Trophoblast cell (in vitro differentiated cells and primary cell): ENCODE data around the gene ZNF554. TPM values are rescaled to one million over a fixed set of nuclear protein-coding genes. Genes with fewer than 3 reads are reported as not detected.

Source experiments
- DNase-seq, 2 donors: peaks; one replicate each; pipeline ENCODE4 v3.0.0-alpha.2; 2016
- H2AFZ ChIP-seq: 2 replicates; pipeline ENCODE4 v1.6.1; 2013; ENCODE audit warnings: low read length, moderate library complexity, mild to moderate bottlenecking; ENCODE audit not compliant: insufficient read depth, poor library complexity
- H2AK5ac ChIP-seq: 2 replicates; pipeline ENCODE4 v1.6.1; 2013; ENCODE audit warnings: mild to moderate bottlenecking, low read length
- H2BK120ac ChIP-seq: 2 replicates; pipeline ENCODE4 v1.6.1; 2013; ENCODE audit warnings: low read length, mild to moderate bottlenecking, moderate library complexity; ENCODE audit not compliant: insufficient read depth, poor library complexity
- H2BK12ac ChIP-seq: 2 replicates; pipeline ENCODE4 v1.6.1; 2013; ENCODE audit warnings: mild to moderate bottlenecking, low read length, moderate library complexity
- H2BK5ac ChIP-seq: 2 replicates; pipeline ENCODE4 v1.6.1; 2013; ENCODE audit warnings: low read length, low read depth, moderate library complexity, mild to moderate bottlenecking; ENCODE audit not compliant: poor library complexity
- H3K14ac ChIP-seq: 2 replicates; pipeline ENCODE4 v1.6.1; 2013; ENCODE audit warnings: mild to moderate bottlenecking, low read length
- H3K18ac ChIP-seq: 2 replicates; pipeline ENCODE4 v1.6.1; 2013; ENCODE audit warnings: mild to moderate bottlenecking, low read length
- H3K23ac ChIP-seq: 2 replicates; pipeline ENCODE4 v1.6.1; 2013; ENCODE audit warnings: low read length
- H3K27ac ChIP-seq: 2 replicates; pipeline ENCODE4 v1.5.1; 2013; ENCODE audit warnings: low read depth, mild to moderate bottlenecking, inconsistent platforms, low read length, moderate library complexity
- H3K27me3 ChIP-seq: 2 replicates; pipeline ENCODE4 v1.6.1; 2013; ENCODE audit warnings: inconsistent platforms, mild to moderate bottlenecking, low read length, moderate library complexity; ENCODE audit not compliant: insufficient read depth
- H3K36me3 ChIP-seq, 2 experiments: 1 replicate in 1 of 2; 2 replicates in 1 of 2; pipeline ENCODE4 v1.6.1; 2013; ENCODE audit warnings: low read length in 2 of 2, mild to moderate bottlenecking in 2 of 2, moderate library complexity in 1 of 2; ENCODE audit not compliant: insufficient read depth in 2 of 2, control insufficient read depth in 1 of 2
- H3K4ac ChIP-seq: 2 replicates; pipeline ENCODE4 v1.6.1; 2013; ENCODE audit warnings: low read depth, mild to moderate bottlenecking, low read length, moderate library complexity
- H3K4me1 ChIP-seq, 2 experiments: 1 replicate in 1 of 2; 2 replicates in 1 of 2; pipeline ENCODE4 v1.6.1; 2013; ENCODE audit warnings: low read length in 2 of 2, mild to moderate bottlenecking in 2 of 2, moderate library complexity in 1 of 2; ENCODE audit not compliant: insufficient read depth in 2 of 2, control insufficient read depth in 1 of 2
- H3K4me2 ChIP-seq: 2 replicates; pipeline ENCODE4 v1.6.1; 2013; ENCODE audit warnings: inconsistent platforms, mild to moderate bottlenecking, low read length, moderate library complexity
- H3K4me3 ChIP-seq: 2 replicates; pipeline ENCODE4 v1.5.1; 2013; ENCODE audit warnings: mild to moderate bottlenecking, low read depth, low read length, inconsistent platforms
- H3K79me1 ChIP-seq: one replicate; pipeline ENCODE4 v1.6.1; 2013; ENCODE audit warnings: low read length
- H3K79me2 ChIP-seq: 2 replicates; pipeline ENCODE4 v1.6.1; 2013; ENCODE audit warnings: low read length, mild to moderate bottlenecking; ENCODE audit not compliant: control insufficient read depth, insufficient read depth, poor library complexity
- H3K9ac ChIP-seq: 2 replicates; pipeline ENCODE4 v1.6.1; 2013; ENCODE audit warnings: mild to moderate bottlenecking, low read length
- H3K9me3 ChIP-seq: 2 replicates; pipeline ENCODE4 v1.6.1; 2013; ENCODE audit warnings: low read depth, mild to moderate bottlenecking, control low read depth, inconsistent platforms, low read length; ENCODE audit not compliant: insufficient read depth
- H4K12ac ChIP-seq: 2 replicates; pipeline ENCODE4 v1.6.1; 2013; ENCODE audit warnings: low read depth, mild to moderate bottlenecking, low read length, moderate library complexity
- H4K8ac ChIP-seq: 2 replicates; pipeline ENCODE4 v1.6.1; 2013; ENCODE audit warnings: low read depth, mild to moderate bottlenecking, low read length, moderate library complexity
- H4K91ac ChIP-seq: one replicate; pipeline ENCODE4 v1.6.1; 2013; ENCODE audit warnings: low read depth, mild to moderate bottlenecking, low read length, moderate library complexity
- WGBS: extraction: QIAGEN DNeasy Blood & Tissue Kit; methylation state at CpG from one replicate; pipeline ENCODE4 v1.1.7; 2013; ENCODE audit warnings: missing lambda C conversion rate; ENCODE audit not compliant: insufficient read length, insufficient coverage; ENCODE audit errors: extremely low coverage; 5-methylcytosine and 5-hydroxymethylcytosine counted together
- polyA plus RNA-seq: library from polyadenylated mRNA; stranded (reverse); fragments of 200-250 nt; gene quantifications from 2 replicates; pipeline ENCODE4 v1.2.3, GENCODE V29; 2013

The ZNF554 gene
- polyA plus RNA-seq, result 4.9 and 5.0 TPM in 2 replicates

DNA sequence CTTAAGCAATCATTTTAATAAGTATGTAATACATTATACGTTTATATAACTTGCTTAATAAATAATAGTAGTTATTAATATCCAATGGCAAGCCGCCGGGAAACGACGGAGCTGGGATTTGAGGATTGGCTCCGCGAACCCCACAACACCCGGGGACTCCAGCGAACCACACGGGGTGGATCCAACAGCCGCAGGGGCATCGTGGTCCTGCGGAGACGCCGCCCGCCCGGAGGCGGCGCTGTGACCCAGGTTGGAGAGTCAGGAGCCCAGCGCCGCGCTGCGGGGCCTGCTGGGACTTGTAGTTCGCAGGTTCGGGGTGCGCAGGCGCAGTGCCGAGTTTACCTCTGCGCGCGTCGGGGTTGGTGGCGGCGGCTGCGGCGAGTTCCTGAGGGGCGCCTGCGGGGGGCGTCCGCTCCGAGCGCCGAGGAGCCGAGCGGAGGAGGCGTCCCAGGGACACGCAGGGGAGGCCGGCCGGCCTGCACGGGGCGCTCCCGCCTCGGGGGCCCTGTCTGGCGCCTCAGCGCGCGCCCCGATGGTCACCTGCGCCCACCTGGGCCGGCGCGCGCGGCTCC, at the start of gene ZNF554:
TSS of gene ZNF554 (plus strand) at position 329 of the 572 bp plus-strand sequence. CDS start at position 533, 204 bp downstream.
- peak within 1 kb of the TSS; percentile 29 for H2BK5ac ChIP-seq
- H4K8ac ChIP-seq, result peak within 1 kb of the TSS; percentile 82
- peak within 1 kb of the TSS; percentile 88 for H4K91ac ChIP-seq
- peaks cover 7% of the 10 kb centered on the region for H3K79me2 ChIP-seq
- H3K36me3 ChIP-seq, result peaks cover 19 to 22% of the 10 kb centered on the region in 2 experiments
- H2AK5ac ChIP-seq, result peak within 1 kb of the TSS; percentile 70
- H3K4me1 ChIP-seq, result peaks cover 4% of the 10 kb centered on the region in 2 experiments
- no CpG with 5 or more reads among the region's 64 CpGs for WGBS
- no peak within 1 kb of the TSS for H3K23ac ChIP-seq
- H3K14ac ChIP-seq, result peak within 1 kb of the TSS; percentile 80
- no peak within 1 kb of the TSS for H3K27ac ChIP-seq
- peaks cover 3% of the 10 kb centered on the region for H3K9me3 ChIP-seq
- peak within 1 kb of the TSS; percentile 82 for H4K12ac ChIP-seq
- H2BK12ac ChIP-seq, result peak within 1 kb of the TSS; percentile 34
- DNase-seq, result peak; percentile 96 to 99
- H3K79me1 ChIP-seq, result peaks cover 20% of the 10 kb centered on the region
- peak within 1 kb of the TSS; percentile 13 for H3K4ac ChIP-seq
- H3K27me3 ChIP-seq, result no peaks in the 10 kb centered on the region
- H3K18ac ChIP-seq, result peak within 1 kb of the TSS; percentile 90
- peak within 1 kb of the TSS; percentile 80 for H3K4me2 ChIP-seq
- H3K9ac ChIP-seq, result peak within 1 kb of the TSS; percentile 36
- peak within 1 kb of the TSS; percentile 79 for H3K4me3 ChIP-seq
- H2BK120ac ChIP-seq, result peak within 1 kb of the TSS; percentile 2
- peak within 1 kb of the TSS; percentile 93 for H2AFZ ChIP-seq

DNA sequence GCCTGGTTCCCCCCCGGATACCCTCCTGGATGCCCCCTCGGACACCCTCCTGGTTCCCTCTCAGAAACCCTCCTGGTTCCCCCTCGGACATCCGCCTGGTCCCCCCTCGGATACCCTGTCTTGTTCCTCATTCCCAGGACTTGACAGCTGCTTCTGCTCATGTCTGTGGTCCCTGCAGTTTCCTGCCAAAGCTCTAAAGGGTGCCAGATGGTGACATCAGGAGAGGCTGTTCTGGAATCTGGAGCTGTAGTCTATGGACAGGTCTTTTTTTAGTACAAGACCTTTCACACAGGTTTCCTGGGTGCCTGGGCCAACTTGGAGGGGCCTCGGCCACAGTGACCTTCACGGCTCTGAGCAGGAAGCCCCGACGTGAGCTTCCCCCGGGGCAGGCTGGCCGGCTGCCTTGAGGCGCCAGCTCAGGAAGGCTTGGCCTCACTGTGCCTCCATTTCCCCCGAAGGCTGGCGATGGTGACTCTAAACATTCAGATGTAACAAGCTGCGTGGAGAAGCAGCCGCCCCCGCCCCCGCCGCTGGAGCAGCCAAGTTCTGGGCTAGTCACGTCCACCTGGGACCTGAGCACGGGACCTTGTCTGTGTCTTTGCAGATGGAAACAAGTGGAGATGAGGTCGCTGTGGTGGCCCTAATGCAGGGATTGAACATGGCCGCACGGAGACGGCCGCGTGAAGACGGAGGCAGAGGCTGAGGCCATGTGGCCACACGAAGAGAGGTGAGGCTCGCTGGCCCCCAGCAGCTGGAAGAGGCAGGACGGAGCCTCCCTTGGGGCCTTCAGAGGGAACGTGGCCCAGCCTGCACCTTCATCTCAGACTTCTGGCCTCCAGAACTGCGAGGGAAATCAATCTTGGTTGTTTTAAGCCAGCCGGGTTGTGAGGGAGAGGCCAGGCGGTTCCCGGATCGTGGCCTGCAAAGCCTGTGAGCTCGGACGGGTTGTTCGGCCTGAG, 49.3 kb upstream of the ZNF554 start:
- peak overlapping the region; percentile 35 for H3K4ac ChIP-seq
- H2AK5ac ChIP-seq, result no peak overlapping the region
- H3K14ac ChIP-seq, result no peak overlapping the region
- H4K8ac ChIP-seq, result no peak overlapping the region
- WGBS, result no CpG with 5 or more reads among the region's 40 CpGs
- no peak overlapping the region for H4K91ac ChIP-seq
- no peak overlapping the region for H2BK120ac ChIP-seq
- no peak overlapping the region for H3K23ac ChIP-seq
- no peak overlapping the region for H3K4me2 ChIP-seq
- H3K18ac ChIP-seq, result no peak overlapping the region
- H2BK5ac ChIP-seq, result no peak overlapping the region
- peaks cover 14% of the 10 kb centered on the region in 2 experiments for H3K4me1 ChIP-seq
- no peak overlapping the region for H4K12ac ChIP-seq
- H3K27me3 ChIP-seq, result no peaks in the 10 kb centered on the region
- no peaks in the 10 kb centered on the region for H3K79me1 ChIP-seq
- no peaks in the 10 kb centered on the region for H3K9me3 ChIP-seq
- H3K36me3 ChIP-seq, result peaks cover 61 to 64% of the 10 kb centered on the region in 2 experiments
- no peak overlapping the region for H3K27ac ChIP-seq
- H2AFZ ChIP-seq, result no peak overlapping the region
- H3K9ac ChIP-seq, result no peak overlapping the region
- no peak for DNase-seq
- no peak overlapping the region for H3K4me3 ChIP-seq
- H3K79me2 ChIP-seq, result peaks cover 15% of the 10 kb centered on the region
- no peak overlapping the region for H2BK12ac ChIP-seq

DNA sequence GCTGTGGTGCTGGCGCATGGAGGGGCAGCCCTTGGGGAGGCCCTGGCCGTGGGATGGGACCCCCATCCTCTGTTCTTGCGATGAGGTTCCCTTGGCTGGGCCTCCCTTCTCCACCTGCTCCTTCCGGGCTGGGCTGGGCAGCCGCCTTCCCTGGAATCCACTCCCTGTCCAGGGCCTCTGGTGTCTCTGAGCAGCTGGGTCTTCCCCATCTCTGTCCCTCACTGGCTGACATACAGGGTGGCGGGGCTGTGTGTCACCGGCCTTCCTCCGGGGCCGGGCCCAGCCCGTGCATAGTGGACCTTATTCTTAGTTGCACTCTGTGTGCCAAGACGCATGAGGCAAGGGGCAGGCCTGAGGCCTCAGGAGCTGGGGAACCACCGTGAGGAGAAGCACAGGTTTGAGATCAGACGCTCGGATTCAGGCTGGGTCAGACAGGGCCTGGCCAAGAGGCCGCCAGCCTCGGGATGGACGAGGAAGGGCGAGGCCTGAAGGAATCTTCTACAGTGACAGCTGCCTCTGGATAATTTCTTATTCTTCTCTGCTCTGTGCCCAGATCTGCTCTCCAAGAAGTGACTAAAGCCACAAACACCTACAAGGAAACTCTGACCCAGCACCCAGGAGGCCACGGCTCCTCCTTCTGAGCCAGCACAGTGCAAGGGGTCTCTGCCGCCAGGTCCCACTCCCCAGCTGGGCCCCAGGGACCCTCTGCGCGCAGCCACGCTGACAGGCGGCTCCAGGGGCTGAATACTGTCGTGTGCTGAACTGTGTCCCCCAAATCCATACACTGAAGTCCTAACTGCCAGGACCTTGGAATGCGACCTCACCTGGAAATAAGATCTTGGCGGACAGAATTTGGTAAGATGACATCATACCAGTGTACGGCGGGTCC, 47.6 kb upstream of the ZNF554 start:
- Histone ChIP-seq H3K4me3 (peak overlapping the region; percentile 29), H3K14ac (no peak overlapping the region), H3K79me1 (no peaks in the 10 kb centered on the region), H3K23ac (no peak overlapping the region), H3K4me2 (no peak overlapping the region), H3K9ac (no peak overlapping the region), H3K4me1 (peaks cover 21 to 22% of the 10 kb centered on the region in 2 experiments), H2BK120ac (no peak overlapping the region), H4K8ac (no peak overlapping the region), H3K27me3 (no peaks in the 10 kb centered on the region), H2AK5ac (no peak overlapping the region), H4K91ac (no peak overlapping the region), H2BK5ac (no peak overlapping the region), H3K18ac (no peak overlapping the region), H3K9me3 (no peaks in the 10 kb centered on the region), H4K12ac (no peak overlapping the region), H2AFZ (no peak overlapping the region), H2BK12ac (no peak overlapping the region), H3K27ac (peak overlapping the region; percentile 24), H3K79me2 (peaks cover 24% of the 10 kb centered on the region), H3K4ac (peak overlapping the region; percentile 77), H3K36me3 (peaks cover 46 to 55% of the 10 kb centered on the region in 2 experiments)
- WGBS, result no CpG with 5 or more reads among the region's 29 CpGs
- no peak for DNase-seq
